B cell (primary cell): Measurements from ENCODE around the gene SULT2B1.

Experiments used
- EZH2 ChIP-seq: IDR thresholded peaks from 2 replicates; pipeline ENCODE4 v1.6.1; 2012; ENCODE audit warnings: borderline replicate concordance, low read depth, mild to moderate bottlenecking, moderate library complexity, low read length; ENCODE audit not compliant: insufficient read depth, poor library complexity, severe bottlenecking
- TF ChIP-seq, protein P1 (sequence below): fragments of 200-600 bp; IDR thresholded peaks from one replicate; pipeline ENCODE4 v1.8.0; 2022; ENCODE audit warnings: antibody characterized with exemption, mild to moderate bottlenecking

- TF ChIP-seq, protein P1, sequence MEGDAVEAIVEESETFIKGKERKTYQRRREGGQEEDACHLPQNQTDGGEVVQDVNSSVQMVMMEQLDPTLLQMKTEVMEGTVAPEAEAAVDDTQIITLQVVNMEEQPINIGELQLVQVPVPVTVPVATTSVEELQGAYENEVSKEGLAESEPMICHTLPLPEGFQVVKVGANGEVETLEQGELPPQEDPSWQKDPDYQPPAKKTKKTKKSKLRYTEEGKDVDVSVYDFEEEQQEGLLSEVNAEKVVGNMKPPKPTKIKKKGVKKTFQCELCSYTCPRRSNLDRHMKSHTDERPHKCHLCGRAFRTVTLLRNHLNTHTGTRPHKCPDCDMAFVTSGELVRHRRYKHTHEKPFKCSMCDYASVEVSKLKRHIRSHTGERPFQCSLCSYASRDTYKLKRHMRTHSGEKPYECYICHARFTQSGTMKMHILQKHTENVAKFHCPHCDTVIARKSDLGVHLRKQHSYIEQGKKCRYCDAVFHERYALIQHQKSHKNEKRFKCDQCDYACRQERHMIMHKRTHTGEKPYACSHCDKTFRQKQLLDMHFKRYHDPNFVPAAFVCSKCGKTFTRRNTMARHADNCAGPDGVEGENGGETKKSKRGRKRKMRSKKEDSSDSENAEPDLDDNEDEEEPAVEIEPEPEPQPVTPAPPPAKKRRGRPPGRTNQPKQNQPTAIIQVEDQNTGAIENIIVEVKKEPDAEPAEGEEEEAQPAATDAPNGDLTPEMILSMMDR, result no peak
- no peak for TF ChIP-seq EZH2
These were observed 39.3 kb upstream of the SULT2B1 start for GRCh38 chr19:48512504-48513288.
